Measurements from ENCODE around the gene GJD4.

DNA sequence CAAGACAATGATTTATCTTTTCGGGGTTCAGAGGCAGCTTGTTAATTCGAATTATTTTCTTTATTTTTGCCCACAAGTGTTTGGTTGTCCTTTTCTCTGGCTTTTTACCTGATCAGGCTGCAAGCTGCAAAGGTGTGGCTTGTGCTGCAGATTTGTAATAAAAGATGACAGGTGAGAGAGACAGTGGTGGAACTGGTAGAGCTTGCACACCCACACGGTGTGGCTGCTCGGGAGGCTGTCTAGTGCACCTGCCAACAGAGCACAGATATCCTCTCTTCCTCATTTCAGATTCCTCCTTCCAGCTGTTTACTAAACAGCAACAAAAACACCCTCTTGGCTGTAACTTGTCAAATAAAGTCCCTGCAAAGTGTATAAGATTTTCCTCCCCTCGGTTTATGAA is 9.2 kb downstream of the GJD4 start:
- TF ChIP-seq, protein P1, sequence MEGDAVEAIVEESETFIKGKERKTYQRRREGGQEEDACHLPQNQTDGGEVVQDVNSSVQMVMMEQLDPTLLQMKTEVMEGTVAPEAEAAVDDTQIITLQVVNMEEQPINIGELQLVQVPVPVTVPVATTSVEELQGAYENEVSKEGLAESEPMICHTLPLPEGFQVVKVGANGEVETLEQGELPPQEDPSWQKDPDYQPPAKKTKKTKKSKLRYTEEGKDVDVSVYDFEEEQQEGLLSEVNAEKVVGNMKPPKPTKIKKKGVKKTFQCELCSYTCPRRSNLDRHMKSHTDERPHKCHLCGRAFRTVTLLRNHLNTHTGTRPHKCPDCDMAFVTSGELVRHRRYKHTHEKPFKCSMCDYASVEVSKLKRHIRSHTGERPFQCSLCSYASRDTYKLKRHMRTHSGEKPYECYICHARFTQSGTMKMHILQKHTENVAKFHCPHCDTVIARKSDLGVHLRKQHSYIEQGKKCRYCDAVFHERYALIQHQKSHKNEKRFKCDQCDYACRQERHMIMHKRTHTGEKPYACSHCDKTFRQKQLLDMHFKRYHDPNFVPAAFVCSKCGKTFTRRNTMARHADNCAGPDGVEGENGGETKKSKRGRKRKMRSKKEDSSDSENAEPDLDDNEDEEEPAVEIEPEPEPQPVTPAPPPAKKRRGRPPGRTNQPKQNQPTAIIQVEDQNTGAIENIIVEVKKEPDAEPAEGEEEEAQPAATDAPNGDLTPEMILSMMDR (IDR thresholded peaks at IDR 0.05), result no peak
- TF ChIP-seq POLR2A (IDR thresholded peaks at IDR 0.05; ENCODE audit: low read length), result no peak
- TF ChIP-seq MAFK (IDR thresholded peaks at IDR 0.05; ENCODE audit: partially characterized antibody), result no peak
- TF ChIP-seq RCOR1 (IDR thresholded peaks at IDR 0.05; ENCODE audit: low read depth, low read length), result no peak
- no peak for TF ChIP-seq MAX (IDR thresholded peaks at IDR 0.05)
- TF ChIP-seq, protein P2, sequence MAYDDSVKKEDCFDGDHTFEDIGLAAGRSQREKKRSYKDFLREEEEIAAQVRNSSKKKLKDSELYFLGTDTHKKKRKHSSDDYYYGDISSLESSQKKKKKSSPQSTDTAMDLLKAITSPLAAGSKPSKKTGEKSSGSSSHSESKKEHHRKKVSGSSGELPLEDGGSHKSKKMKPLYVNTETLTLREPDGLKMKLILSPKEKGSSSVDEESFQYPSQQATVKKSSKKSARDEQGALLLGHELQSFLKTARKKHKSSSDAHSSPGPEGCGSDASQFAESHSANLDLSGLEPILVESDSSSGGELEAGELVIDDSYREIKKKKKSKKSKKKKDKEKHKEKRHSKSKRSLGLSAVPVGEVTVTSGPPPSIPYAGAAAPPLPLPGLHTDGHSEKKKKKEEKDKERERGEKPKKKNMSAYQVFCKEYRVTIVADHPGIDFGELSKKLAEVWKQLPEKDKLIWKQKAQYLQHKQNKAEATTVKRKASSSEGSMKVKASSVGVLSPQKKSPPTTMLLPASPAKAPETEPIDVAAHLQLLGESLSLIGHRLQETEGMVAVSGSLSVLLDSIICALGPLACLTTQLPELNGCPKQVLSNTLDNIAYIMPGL (CRISPR knock-in tag; IDR thresholded peaks at IDR 0.05; ENCODE audit: borderline replicate concordance), result no peak
- TF ChIP-seq MYC (IDR thresholded peaks at IDR 0.05; ENCODE audit: borderline replicate concordance, low read length), result no peak
- no peak for TF ChIP-seq CBX2 (IDR thresholded peaks at IDR 0.05; ENCODE audit: borderline replicate concordance, low read depth)
